A673 (cell line): Measurements from ENCODE around the gene EGFR.

Experiments used
- CTCF ChIP-seq: fragments of 300-800, 200-600 bp; sonication (generic); conservative IDR thresholded peaks from 2 replicates; pipeline ENCODE4 v1.5.1; 2017; ENCODE audit warnings: low read depth, mild to moderate bottlenecking, antibody characterized with exemption, low read length, moderate library complexity, mixed read lengths
- EZH2 ChIP-seq: fragments of 200-600 bp; sonication (generic); IDR thresholded peaks from 2 replicates; pipeline ENCODE4 v1.6.1; 2017; ENCODE audit warnings: borderline replicate concordance, low read depth, mild to moderate bottlenecking, mixed read lengths, antibody characterized with exemption, low read length; ENCODE audit not compliant: poor library complexity, severe bottlenecking

- TF ChIP-seq CTCF (no peak), EZH2 (no peak)
Observed at GRCh38 chr7:55046582-55047342, 27.9 kb downstream of the EGFR start.
